ENCODE results near the gene LRRTM4. TPM values are rescaled to one million over a fixed set of nuclear protein-coding genes. Genes with fewer than 3 reads are reported as not detected.

Gene LRRTM4
- total RNA-seq, 1 experiment from 2014 or later, result not detected

- H3K36me3 ChIP-seq (ENCODE audit: insufficient read depth, low read length), result no peaks in the 10 kb centered on the region
- H3K79me2 ChIP-seq (ENCODE audit: low read length), result no peaks in the 10 kb centered on the region
- H3K4me2 ChIP-seq (ENCODE audit: low read depth, low read length, poor library complexity, severe bottlenecking), result no peak overlapping the region
- H4K20me1 ChIP-seq (ENCODE audit: insufficient read depth, low read depth, low read length), result no peaks in the 10 kb centered on the region
- H3K27me3 ChIP-seq (ENCODE audit: low read length), result no peaks in the 10 kb centered on the region
- H3K9ac ChIP-seq (ENCODE audit: low read length), result no peak overlapping the region
- H3K9me3 ChIP-seq (ENCODE audit: low read length), result peaks cover under 1% of the 10 kb centered on the region; the same call in 1 of the 2 replicates
- no peaks in the 10 kb centered on the region for H3K9me2 ChIP-seq (replicated peaks; ENCODE audit: insufficient read depth, low read length)
- no peak for DNase-seq
- 0 out of 2 replicates have a peak overlapping the region, but pooled peaks have one; percentile 4 for H2AFZ ChIP-seq (ENCODE audit: low read length)
- H3K27ac ChIP-seq (ENCODE audit: low read length), result no peak overlapping the region
- no peak overlapping the region for H3K4me3 ChIP-seq (ENCODE audit: low read length)
- no peaks in the 10 kb centered on the region for H3K4me1 ChIP-seq (ENCODE audit: low read length)
Observed at GRCh38 chr2:76866464-76866863, 655.7 kb downstream of the LRRTM4 start.

GRCh38 chr2:76862901-76863300 lies 659.3 kb downstream of the LRRTM4 start:
- no peak overlapping the region for H3K4me3 ChIP-seq (ENCODE audit: low read length)
- H2AFZ ChIP-seq (ENCODE audit: low read length), result no peak overlapping the region
- no peaks in the 10 kb centered on the region for H3K9me2 ChIP-seq (replicated peaks; ENCODE audit: insufficient read depth, low read length)
- no peak for DNase-seq
- no peak overlapping the region for H3K9ac ChIP-seq (ENCODE audit: low read length)
- no peaks in the 10 kb centered on the region for H3K4me1 ChIP-seq (ENCODE audit: low read length)
- H3K27me3 ChIP-seq (ENCODE audit: low read length), result no peaks in the 10 kb centered on the region
- H4K20me1 ChIP-seq (ENCODE audit: insufficient read depth, low read depth, low read length), result no peaks in the 10 kb centered on the region
- no peak overlapping the region for H3K4me2 ChIP-seq (ENCODE audit: low read depth, low read length, poor library complexity, severe bottlenecking)
- H3K36me3 ChIP-seq (ENCODE audit: insufficient read depth, low read length), result no peaks in the 10 kb centered on the region
- H3K9me3 ChIP-seq (ENCODE audit: low read length), result peaks cover 11% of the 10 kb centered on the region; the same call in 1 of the 2 replicates
- no peaks in the 10 kb centered on the region for H3K79me2 ChIP-seq (ENCODE audit: low read length)
- H3K27ac ChIP-seq (ENCODE audit: low read length), result no peak overlapping the region

GRCh38 chr2:76861708-76862107 lies 660.5 kb downstream of the LRRTM4 start:
- Histone ChIP-seq H2AFZ (ENCODE audit: low read length) (no peak overlapping the region), H4K20me1 (ENCODE audit: insufficient read depth, low read depth, low read length) (no peaks in the 10 kb centered on the region), H3K4me2 (ENCODE audit: low read depth, low read length, poor library complexity, severe bottlenecking) (no peak overlapping the region), H3K36me3 (ENCODE audit: insufficient read depth, low read length) (no peaks in the 10 kb centered on the region), H3K9me2 (replicated peaks; ENCODE audit: insufficient read depth, low read length) (no peaks in the 10 kb centered on the region), H3K4me1 (ENCODE audit: low read length) (no peaks in the 10 kb centered on the region), H3K9me3 (ENCODE audit: low read length) (peaks cover 13% of the 10 kb centered on the region), H3K27ac (ENCODE audit: low read length) (no peak overlapping the region), H3K79me2 (ENCODE audit: low read length) (no peaks in the 10 kb centered on the region), H3K27me3 (ENCODE audit: low read length) (no peaks in the 10 kb centered on the region), H3K9ac (ENCODE audit: low read length) (no peak overlapping the region), H3K4me3 (ENCODE audit: low read length) (no peak overlapping the region)
- no peak for DNase-seq

- no peaks in the 10 kb centered on the region for H3K9me2 ChIP-seq (replicated peaks; ENCODE audit: insufficient read depth, low read length)
Observed at GRCh38 chr2:76851000-76851399, 671.2 kb downstream of the LRRTM4 start.

GRCh38 chr2:76849086-76849485 lies 673.1 kb downstream of the LRRTM4 start:
- no peak overlapping the region for H3K27ac ChIP-seq (ENCODE audit: low read length)
- no peak overlapping the region for H3K9ac ChIP-seq (ENCODE audit: low read length)
- no peak overlapping the region for H2AFZ ChIP-seq (ENCODE audit: low read length)
- H3K9me2 ChIP-seq (replicated peaks; ENCODE audit: insufficient read depth, low read length), result no peaks in the 10 kb centered on the region
- no peaks in the 10 kb centered on the region for H3K36me3 ChIP-seq (ENCODE audit: insufficient read depth, low read length)
- no peaks in the 10 kb centered on the region for H4K20me1 ChIP-seq (ENCODE audit: insufficient read depth, low read depth, low read length)
- DNase-seq, result no peak
- peaks cover 6% of the 10 kb centered on the region; the same call in 1 of the 2 replicates for H3K9me3 ChIP-seq (ENCODE audit: low read length)
- H3K4me1 ChIP-seq (ENCODE audit: low read length), result no peaks in the 10 kb centered on the region
- no peak overlapping the region for H3K4me2 ChIP-seq (ENCODE audit: low read depth, low read length, poor library complexity, severe bottlenecking)
- no peaks in the 10 kb centered on the region for H3K27me3 ChIP-seq (ENCODE audit: low read length)
- no peak overlapping the region for H3K4me3 ChIP-seq (ENCODE audit: low read length)
- H3K79me2 ChIP-seq (ENCODE audit: low read length), result no peaks in the 10 kb centered on the region

More at GRCh38 chr2:76851000-76851399, 671.2 kb downstream of the LRRTM4 start:
- H3K36me3 ChIP-seq (ENCODE audit: insufficient read depth, low read length), result no peaks in the 10 kb centered on the region
- H3K27ac ChIP-seq (ENCODE audit: low read length), result no peak overlapping the region
- DNase-seq, result no peak
- no peak overlapping the region for H3K9ac ChIP-seq (ENCODE audit: low read length)
- H3K27me3 ChIP-seq (ENCODE audit: low read length), result no peaks in the 10 kb centered on the region
- H3K4me3 ChIP-seq (ENCODE audit: low read length), result no peak overlapping the region
- H3K4me1 ChIP-seq (ENCODE audit: low read length), result no peaks in the 10 kb centered on the region
- H3K79me2 ChIP-seq (ENCODE audit: low read length), result no peaks in the 10 kb centered on the region
- 0 out of 2 replicates have a peak, but pooled peaks cover 6% of the 10 kb centered on the region for H3K9me3 ChIP-seq (ENCODE audit: low read length)
- no peak overlapping the region for H3K4me2 ChIP-seq (ENCODE audit: low read depth, low read length, poor library complexity, severe bottlenecking)
- H4K20me1 ChIP-seq (ENCODE audit: insufficient read depth, low read depth, low read length), result no peaks in the 10 kb centered on the region
- no peak overlapping the region for H2AFZ ChIP-seq (ENCODE audit: low read length)

- no peaks in the 10 kb centered on the region for H3K36me3 ChIP-seq (ENCODE audit: insufficient read depth, low read length)
- H3K4me1 ChIP-seq (ENCODE audit: low read length), result no peaks in the 10 kb centered on the region
- H3K27me3 ChIP-seq (ENCODE audit: low read length), result no peaks in the 10 kb centered on the region
- H4K20me1 ChIP-seq (ENCODE audit: insufficient read depth, low read depth, low read length), result no peaks in the 10 kb centered on the region
- H3K9ac ChIP-seq (ENCODE audit: low read length), result no peak overlapping the region
- no peak overlapping the region for H2AFZ ChIP-seq (ENCODE audit: low read length)
- H3K4me2 ChIP-seq (ENCODE audit: low read depth, low read length, poor library complexity, severe bottlenecking), result no peak overlapping the region
- no peak for DNase-seq
- H3K9me3 ChIP-seq (ENCODE audit: low read length), result peaks cover 20% of the 10 kb centered on the region
- H3K9me2 ChIP-seq (replicated peaks; ENCODE audit: insufficient read depth, low read length), result no peaks in the 10 kb centered on the region
- no peaks in the 10 kb centered on the region for H3K79me2 ChIP-seq (ENCODE audit: low read length)
- H3K27ac ChIP-seq (ENCODE audit: low read length), result no peak overlapping the region
- no peak overlapping the region for H3K4me3 ChIP-seq (ENCODE audit: low read length)
Observed at GRCh38 chr2:76839826-76840225, 682.4 kb downstream of the LRRTM4 start.

- no peaks in the 10 kb centered on the region for H3K36me3 ChIP-seq (ENCODE audit: insufficient read depth, low read length)
- H3K79me2 ChIP-seq (ENCODE audit: low read length), result no peaks in the 10 kb centered on the region
- H2AFZ ChIP-seq (ENCODE audit: low read length), result no peak overlapping the region
- H3K27ac ChIP-seq (ENCODE audit: low read length), result no peak overlapping the region
- H3K27me3 ChIP-seq (ENCODE audit: low read length), result no peaks in the 10 kb centered on the region
- H3K4me2 ChIP-seq (ENCODE audit: low read depth, low read length, poor library complexity, severe bottlenecking), result no peak overlapping the region
- no peaks in the 10 kb centered on the region for H4K20me1 ChIP-seq (ENCODE audit: insufficient read depth, low read depth, low read length)
- no peaks in the 10 kb centered on the region for H3K4me1 ChIP-seq (ENCODE audit: low read length)
- no peak overlapping the region for H3K4me3 ChIP-seq (ENCODE audit: low read length)
- no peak for DNase-seq
- H3K9me2 ChIP-seq (replicated peaks; ENCODE audit: insufficient read depth, low read length), result no peaks in the 10 kb centered on the region
- peaks cover 5% of the 10 kb centered on the region; the same call in 1 of the 2 replicates for H3K9me3 ChIP-seq (ENCODE audit: low read length)
- no peak overlapping the region for H3K9ac ChIP-seq (ENCODE audit: low read length)
Observed at GRCh38 chr2:76829374-76830234, 692.6 kb downstream of the LRRTM4 start.

GRCh38 chr2:76826691-76827090 lies 695.5 kb downstream of the LRRTM4 start:
- H3K79me2 ChIP-seq (ENCODE audit: low read length), result no peaks in the 10 kb centered on the region
- H3K27me3 ChIP-seq (ENCODE audit: low read length), result no peaks in the 10 kb centered on the region
- no peaks in the 10 kb centered on the region for H4K20me1 ChIP-seq (ENCODE audit: insufficient read depth, low read depth, low read length)
- no peaks in the 10 kb centered on the region for H3K36me3 ChIP-seq (ENCODE audit: insufficient read depth, low read length)
- H3K9me2 ChIP-seq (replicated peaks; ENCODE audit: insufficient read depth, low read length), result no peaks in the 10 kb centered on the region
- no peak overlapping the region for H3K9ac ChIP-seq (ENCODE audit: low read length)
- no peak overlapping the region for H3K27ac ChIP-seq (ENCODE audit: low read length)
- H3K4me2 ChIP-seq (ENCODE audit: low read depth, low read length, poor library complexity, severe bottlenecking), result no peak overlapping the region
- no peak for DNase-seq
- H3K4me3 ChIP-seq (ENCODE audit: low read length), result no peak overlapping the region
- H3K4me1 ChIP-seq (ENCODE audit: low read length), result no peaks in the 10 kb centered on the region
- H2AFZ ChIP-seq (ENCODE audit: low read length), result no peak overlapping the region
- peaks cover 8% of the 10 kb centered on the region for H3K9me3 ChIP-seq (ENCODE audit: low read length)
